Activated CD4-positive, alpha-beta memory T cell treated with anti-CD3 and anti-CD28 coated beads for 36 hours (primary cell): ENCODE data around the gene MUC6. TPM values are rescaled to one million over a fixed set of nuclear protein-coding genes. Genes with fewer than 3 reads are reported as not detected.
"Not testable (repeated sequence)": the region's sequence is repeated elsewhere in the genome, so short reads cannot be mapped to it uniquely, and the experiment has no call there.

Source experiments
- CTCF ChIA-PET: fragments of 350-600 bp; sonication (Branson Sonifier 250); formaldehyde crosslinking; loops from one replicate; lab custom pipeline; 2021; ENCODE audit warnings: antibody characterized with exemption, inconsistent platforms; lab: Charles Lee
- POLR2A ChIA-PET: fragments of 350-600 bp; sonication (Branson Sonifier 250); formaldehyde crosslinking; loops from one replicate; lab custom pipeline; 2021; ENCODE audit warnings: antibody characterized with exemption; lab: Charles Lee
- DNase-seq: peaks from one replicate; pipeline ENCODE4 v3.0.0-alpha.2; 2020
- H3K27ac Mint-ChIP-seq: one replicate; pipeline ENCODE4 v1.8.0; 2021; ENCODE audit warnings: mixed read lengths
- H3K27me3 Mint-ChIP-seq: one replicate; pipeline ENCODE4 v1.8.0; 2021; ENCODE audit warnings: mixed read lengths
- H3K36me3 Mint-ChIP-seq: one replicate; pipeline ENCODE4 v1.8.0; 2021; ENCODE audit warnings: mixed read lengths
- H3K4me1 Mint-ChIP-seq: one replicate; pipeline ENCODE4 v1.8.0; 2021; ENCODE audit warnings: low read depth, mixed read lengths
- H3K4me3 Mint-ChIP-seq: one replicate; pipeline ENCODE4 v1.8.0; 2021; ENCODE audit warnings: mild to moderate bottlenecking, mixed read lengths
- H3K9me3 Mint-ChIP-seq: one replicate; pipeline ENCODE4 v1.8.0; 2021; ENCODE audit warnings: mixed read lengths
- intact Hi-C: fragments of 100-400 bp; cut with micrococcal nuclease; formaldehyde crosslinking; loops from one replicate; pipeline ENCODE4 v1.15.1; 2023
- total RNA-seq, 2 experiments: library from RNA; stranded (reverse); gene quantifications; one replicate each; pipeline ENCODE4 v1.2.3, GENCODE V29; 2021

Gene MUC6
- total RNA-seq, 2 experiments from 2014 or later: not detected

DNA sequence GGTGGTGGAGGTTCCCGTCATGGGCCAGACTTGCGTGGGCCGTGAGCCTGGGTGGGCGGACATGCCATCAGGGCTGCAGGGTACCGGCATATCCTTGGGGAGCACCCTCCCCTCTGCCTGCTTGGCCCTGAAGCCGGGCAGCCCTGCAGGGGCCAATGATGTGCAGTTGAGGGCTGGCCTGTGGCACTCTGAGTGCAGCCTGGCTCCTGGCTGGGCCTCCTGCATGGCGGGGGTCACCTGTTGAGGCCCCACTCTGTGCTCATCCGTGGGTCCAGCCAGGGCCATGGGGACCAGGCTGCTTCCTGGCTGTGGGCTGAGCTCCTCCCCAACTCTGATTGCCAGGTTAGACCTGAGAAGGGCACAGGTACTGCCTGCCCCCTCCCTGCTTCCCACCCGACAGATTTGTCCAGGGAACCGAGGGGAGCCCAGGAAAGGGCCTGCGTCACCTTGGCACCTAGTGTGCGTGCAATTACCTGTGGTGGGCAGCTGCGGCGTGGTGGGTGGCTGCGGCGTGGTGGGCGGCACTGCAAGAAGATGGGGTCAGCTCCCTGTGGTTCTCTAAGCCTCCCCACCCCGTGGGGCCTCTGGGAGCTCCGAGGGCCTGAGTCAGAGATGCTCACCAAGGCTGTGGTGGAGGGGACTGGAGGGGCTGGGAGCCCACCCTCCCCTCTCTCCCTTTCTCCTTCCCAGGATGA is 16.2 kb downstream of the MUC6 start:
- Mint-ChIP-seq H3K4me1 (peaks cover 18% of the 10 kb centered on the region), H3K36me3 (no peaks in the 10 kb centered on the region), H3K27me3 (no peaks in the 10 kb centered on the region), H3K9me3 (no peaks in the 10 kb centered on the region), H3K27ac (no peak overlapping the region), H3K4me3 (no peak overlapping the region)
- intact Hi-C loops: no loop called here
- ChIA-PET CTCF (no interaction called here), POLR2A (no interaction called here)
- DNase-seq: no peak

- no peaks in the 10 kb centered on the region for H3K27me3 Mint-ChIP-seq
- H3K4me3 Mint-ChIP-seq: no peak overlapping the region
- no peaks in the 10 kb centered on the region for H3K36me3 Mint-ChIP-seq
- peaks cover 18% of the 10 kb centered on the region for H3K4me1 Mint-ChIP-seq
- CTCF ChIA-PET: no interaction called here
- intact Hi-C loops: no loop called here
- no peak overlapping the region for H3K27ac Mint-ChIP-seq
- no peak for DNase-seq
- POLR2A ChIA-PET: no interaction called here
- no peaks in the 10 kb centered on the region for H3K9me3 Mint-ChIP-seq
Observed at GRCh38 chr11:1019321-1019910, 17.1 kb downstream of the MUC6 start.

- DNase-seq: no peak
Observed at GRCh38 chr11:1018091-1018490, 18.4 kb downstream of the MUC6 start.

GRCh38 chr11:1017269-1018005 is 19.1 kb downstream of the MUC6 start:
- CTCF ChIA-PET: no interaction called here
- Mint-ChIP-seq H3K9me3 (no peaks in the 10 kb centered on the region), H3K36me3 (no peaks in the 10 kb centered on the region), H3K4me3 (no peak overlapping the region), H3K27me3 (no peaks in the 10 kb centered on the region), H3K27ac (no peak overlapping the region), H3K4me1 (peaks cover 18% of the 10 kb centered on the region)
- no peak for DNase-seq
- POLR2A ChIA-PET: no interaction called here
- intact Hi-C loops: no loop called here

More at GRCh38 chr11:1018091-1018490, 18.4 kb downstream of the MUC6 start:
- H3K36me3 Mint-ChIP-seq: no peaks in the 10 kb centered on the region
- H3K27me3 Mint-ChIP-seq: no peaks in the 10 kb centered on the region
- peaks cover 18% of the 10 kb centered on the region for H3K4me1 Mint-ChIP-seq
- intact Hi-C loops: no loop called here
- no peak overlapping the region for H3K27ac Mint-ChIP-seq
- no peak overlapping the region for H3K4me3 Mint-ChIP-seq
- ChIA-PET POLR2A (no interaction called here), CTCF (no interaction called here)
- no peaks in the 10 kb centered on the region for H3K9me3 Mint-ChIP-seq

DNA sequence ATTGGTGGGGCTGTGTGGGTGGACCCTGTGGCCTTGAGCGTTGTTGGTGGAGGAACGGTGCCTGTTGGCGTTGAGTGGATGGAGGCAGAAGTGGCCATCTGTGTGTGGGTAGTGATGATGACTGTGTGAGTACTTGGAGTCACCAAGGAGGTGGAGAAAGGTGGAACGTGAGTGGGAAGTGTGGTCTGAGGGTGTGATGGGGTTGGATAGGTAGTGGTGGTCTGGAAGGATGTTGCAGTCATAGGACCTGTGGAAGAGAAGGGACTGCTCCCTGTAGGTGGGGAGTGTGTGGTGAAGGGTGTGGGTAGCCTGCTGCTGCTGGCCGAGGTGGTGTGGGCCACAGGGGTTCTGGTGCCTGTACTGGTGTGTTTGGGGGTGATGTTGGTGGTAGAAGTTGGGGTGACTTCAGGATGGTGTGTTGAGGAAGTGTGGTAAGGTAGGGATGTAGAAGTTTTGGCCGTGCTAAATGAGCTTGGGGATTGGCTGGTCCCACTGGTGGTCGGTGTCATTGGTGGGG is 19.9 kb downstream of the MUC6 start:
- H3K27me3 Mint-ChIP-seq, H3K9me3 Mint-ChIP-seq, POLR2A ChIA-PET, H3K27ac Mint-ChIP-seq, CTCF ChIA-PET, H3K36me3 Mint-ChIP-seq, DNase-seq, intact Hi-C loops, H3K4me3 Mint-ChIP-seq: not testable (repeated sequence)
- peaks cover 18% of the 10 kb centered on the region for H3K4me1 Mint-ChIP-seq

DNA sequence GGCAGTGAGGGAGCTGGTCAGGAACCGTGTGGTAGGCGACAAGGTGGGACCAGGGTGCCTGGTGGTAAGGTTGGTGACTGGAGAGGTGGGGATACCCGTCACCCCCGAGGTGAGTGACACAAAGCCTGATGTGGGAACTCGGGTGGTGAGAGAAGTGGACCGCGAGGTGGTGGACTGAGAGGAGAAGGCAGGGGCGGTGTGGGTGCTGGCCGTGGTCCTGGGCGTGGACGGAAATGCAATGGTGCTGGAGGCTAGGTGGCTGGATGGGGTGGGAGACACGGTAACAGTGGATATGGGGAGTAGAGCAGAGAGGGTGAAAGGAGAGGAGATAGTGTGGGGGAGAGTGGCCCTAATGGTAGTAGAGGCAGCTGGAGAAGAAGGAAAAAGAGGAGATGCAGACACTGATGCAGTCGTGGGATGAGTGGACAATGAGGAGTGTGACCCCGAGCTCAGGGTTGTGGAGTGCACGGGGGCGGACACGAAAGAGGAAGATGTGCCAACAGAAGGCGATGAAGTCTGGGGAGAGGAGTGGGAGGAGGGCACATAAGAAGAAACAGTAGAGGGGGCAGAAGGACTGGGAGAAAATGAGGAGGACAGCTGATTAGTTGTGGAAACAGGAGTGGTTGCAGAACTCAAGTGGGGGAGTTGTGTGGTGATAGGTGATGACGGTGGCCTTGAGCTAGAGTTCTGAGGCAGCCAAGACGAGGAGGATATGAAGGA is 20.5 kb downstream of the MUC6 start:
- Mint-ChIP-seq H3K27me3 (no peaks in the 10 kb centered on the region), H3K4me3 (no peak overlapping the region), H3K36me3 (peaks cover 1% of the 10 kb centered on the region), H3K4me1 (peaks cover 18% of the 10 kb centered on the region), H3K27ac (no peak overlapping the region), H3K9me3 (no peaks in the 10 kb centered on the region)
- ChIA-PET CTCF (no interaction called here), POLR2A (no interaction called here)
- intact Hi-C loops: no loop called here
- no peak for DNase-seq

DNA sequence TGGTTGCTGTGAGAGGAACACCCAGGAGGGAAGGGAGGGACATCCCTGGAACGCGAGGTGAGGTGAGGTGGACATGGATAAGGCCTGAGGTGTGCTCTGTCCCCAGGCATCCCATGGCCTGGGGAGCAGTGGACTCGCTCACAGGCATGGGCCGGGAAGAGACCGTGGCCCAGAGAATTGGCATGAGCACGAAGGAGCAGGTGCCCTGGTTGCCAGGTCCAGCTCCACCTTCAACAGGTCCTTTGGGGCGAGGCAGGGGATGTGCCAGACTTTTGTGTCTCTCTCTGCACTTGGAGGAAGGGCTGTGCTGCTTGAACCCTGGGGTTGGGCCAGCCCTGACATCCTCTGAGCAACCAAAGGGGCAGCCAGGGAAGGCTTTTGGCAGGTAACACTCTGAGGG is 21.5 kb downstream of the MUC6 start:
- peaks cover 8% of the 10 kb centered on the region for H3K36me3 Mint-ChIP-seq
- CTCF ChIA-PET: no interaction called here
- POLR2A ChIA-PET: no interaction called here
- peaks cover 18% of the 10 kb centered on the region for H3K4me1 Mint-ChIP-seq
- no peaks in the 10 kb centered on the region for H3K9me3 Mint-ChIP-seq
- intact Hi-C loops: no loop called here
- no peak overlapping the region for H3K4me3 Mint-ChIP-seq
- no peaks in the 10 kb centered on the region for H3K27me3 Mint-ChIP-seq
- no peak for DNase-seq
- H3K27ac Mint-ChIP-seq: no peak overlapping the region

DNA sequence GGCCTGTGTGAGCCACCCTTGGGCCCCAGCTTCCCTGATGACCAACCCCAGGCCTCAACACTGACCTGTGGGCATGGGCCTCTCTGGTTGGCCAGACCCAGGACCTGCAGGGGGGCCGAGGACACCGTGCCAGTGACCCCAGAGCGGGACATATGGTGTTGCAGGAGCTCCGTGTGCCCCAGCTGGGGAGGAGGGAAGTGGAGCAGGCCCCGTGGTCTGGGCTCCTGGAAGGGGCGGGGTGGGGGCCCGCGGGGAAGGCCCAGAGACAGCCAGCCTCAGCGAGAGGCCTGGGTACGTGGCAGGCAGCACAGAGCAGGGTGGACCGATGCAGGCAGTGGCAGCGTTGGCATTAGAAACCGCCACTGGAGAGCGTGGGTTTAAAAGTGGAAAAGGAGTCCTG is 22.2 kb downstream of the MUC6 start:
- intact Hi-C loops: no loop called here
- H3K9me3 Mint-ChIP-seq: no peaks in the 10 kb centered on the region
- POLR2A ChIA-PET: no interaction called here
- H3K4me1 Mint-ChIP-seq: peaks cover 18% of the 10 kb centered on the region
- peaks cover 13% of the 10 kb centered on the region for H3K36me3 Mint-ChIP-seq
- H3K27ac Mint-ChIP-seq: no peak overlapping the region
- no peak overlapping the region for H3K4me3 Mint-ChIP-seq
- no peak for DNase-seq
- CTCF ChIA-PET: no interaction called here
- no peaks in the 10 kb centered on the region for H3K27me3 Mint-ChIP-seq

DNA sequence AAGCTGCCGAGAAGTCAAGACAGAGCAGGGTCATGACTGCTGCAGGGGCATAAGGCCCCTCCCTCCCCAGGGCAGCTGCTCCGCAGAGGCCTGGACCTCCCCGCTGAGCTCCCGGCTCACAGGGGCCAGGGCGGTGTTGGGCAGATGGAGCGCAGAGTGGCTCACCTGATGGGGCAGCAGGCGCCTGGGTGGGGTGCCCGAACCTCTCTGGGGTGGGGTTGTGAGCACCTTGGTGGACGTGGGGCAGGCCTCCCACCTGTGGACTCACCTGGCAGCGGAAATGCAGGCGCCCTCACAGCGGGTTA is 22.9 kb downstream of the MUC6 start:
- no peak overlapping the region for H3K27ac Mint-ChIP-seq
- peaks cover 13% of the 10 kb centered on the region for H3K36me3 Mint-ChIP-seq
- H3K27me3 Mint-ChIP-seq: no peaks in the 10 kb centered on the region
- CTCF ChIA-PET: no interaction called here
- POLR2A ChIA-PET: no interaction called here
- peaks cover 18% of the 10 kb centered on the region for H3K4me1 Mint-ChIP-seq
- intact Hi-C loops: no loop called here
- DNase-seq: no peak
- H3K4me3 Mint-ChIP-seq: no peak overlapping the region
- no peaks in the 10 kb centered on the region for H3K9me3 Mint-ChIP-seq

DNA sequence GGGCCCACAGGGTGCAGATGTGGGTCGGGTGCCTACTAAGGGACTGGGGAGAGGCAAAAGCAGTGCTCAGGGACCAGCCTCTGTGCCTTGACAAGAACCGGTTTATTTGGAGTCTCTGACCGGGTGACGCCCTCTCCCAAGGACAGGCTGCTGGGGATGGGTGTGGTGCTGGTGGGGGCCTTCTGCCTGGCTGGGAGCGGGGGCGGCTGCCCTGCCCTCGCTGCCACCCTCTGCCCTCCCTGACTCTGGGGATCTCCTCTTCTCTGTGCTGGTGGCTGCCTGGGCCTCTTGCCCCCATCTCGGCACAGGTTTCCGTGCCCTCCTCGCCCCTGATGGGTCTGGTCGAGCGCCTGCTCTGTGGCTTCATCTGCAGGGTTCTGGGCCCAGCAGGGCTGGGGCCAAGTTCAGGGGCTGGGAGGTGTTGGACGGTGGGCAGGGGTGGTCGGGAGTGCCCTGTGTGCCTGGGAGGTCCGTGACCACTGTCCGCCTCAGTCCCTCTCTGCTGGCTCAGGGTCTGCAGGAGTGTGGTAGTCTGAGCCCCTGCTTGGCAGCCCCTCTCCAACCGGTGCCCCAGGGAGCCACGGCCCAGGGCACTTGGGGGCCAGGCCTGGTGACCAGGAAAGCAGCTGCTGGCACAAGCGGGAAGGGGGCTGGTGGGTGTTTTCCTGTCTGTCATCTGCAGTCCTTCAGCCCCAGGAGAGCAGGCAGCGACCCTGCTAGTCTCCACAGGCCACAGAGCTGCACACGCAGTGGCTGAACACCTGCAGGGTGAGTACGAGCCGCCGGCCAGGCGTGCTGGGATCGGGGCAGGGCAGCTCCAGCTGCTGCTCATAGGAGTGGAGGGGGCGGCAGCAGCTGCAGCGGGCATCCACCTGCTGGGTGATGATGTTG is 23.5 kb downstream of the MUC6 start:
- H3K9me3 Mint-ChIP-seq: no peaks in the 10 kb centered on the region
- intact Hi-C loops: no loop called here
- POLR2A ChIA-PET: no interaction called here
- no peaks in the 10 kb centered on the region for H3K27me3 Mint-ChIP-seq
- no peak overlapping the region for H3K4me3 Mint-ChIP-seq
- peaks cover 15% of the 10 kb centered on the region for H3K4me1 Mint-ChIP-seq
- no peak for DNase-seq
- no peak overlapping the region for H3K27ac Mint-ChIP-seq
- peaks cover 13% of the 10 kb centered on the region for H3K36me3 Mint-ChIP-seq
- CTCF ChIA-PET: no interaction called here

DNA sequence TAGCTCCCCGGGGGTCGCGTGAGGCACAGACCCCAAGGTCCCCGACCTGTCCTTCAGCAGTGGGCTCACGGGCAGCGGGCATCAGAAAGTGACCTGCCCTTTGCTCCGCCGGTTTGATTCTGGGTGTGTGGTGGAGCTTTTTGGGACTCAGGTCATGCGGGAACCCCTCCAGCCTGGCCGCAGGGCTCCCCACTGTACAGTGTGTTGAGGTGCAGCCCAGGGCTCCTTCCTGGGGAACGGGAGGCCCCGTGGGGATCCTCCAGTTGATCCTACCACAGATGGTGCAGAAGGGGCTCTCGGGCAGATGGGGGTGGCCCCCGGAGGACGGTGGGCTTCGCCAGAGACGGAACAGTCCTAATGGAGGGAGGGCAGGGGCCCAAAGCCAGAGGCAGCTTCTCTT is 24.2 kb downstream of the MUC6 start:
- intact Hi-C loops: no loop called here
- POLR2A ChIA-PET: no interaction called here
- Mint-ChIP-seq H3K27ac (no peak overlapping the region), H3K4me3 (no peak overlapping the region), H3K27me3 (no peaks in the 10 kb centered on the region), H3K4me1 (peaks cover 9% of the 10 kb centered on the region), H3K36me3 (peaks cover 13% of the 10 kb centered on the region), H3K9me3 (no peaks in the 10 kb centered on the region)
- CTCF ChIA-PET: no interaction called here
- no peak for DNase-seq
